Adrenal gland (tissue), 5 donors: Measurements from ENCODE around the gene POLR3E.

Experiments used
- POLR2A ChIP-seq, 2 donors: fragments of 450-650 bp; IDR thresholded peaks; one replicate each; pipeline ENCODE4 v1.6.1; 2017; ENCODE audit warnings: antibody characterized with exemption in 2 of 2, mild to moderate bottlenecking in 2 of 2, moderate library complexity in 1 of 2
- TF ChIP-seq, protein P1 (sequence below), 6 experiments: fragments of 450-650 bp in 4 of 6; fragments of 200-600 bp in 2 of 6; sonication (generic) in 1 of 6; IDR thresholded peaks; 1 replicate in 5 of 6; 2 replicates in 1 of 6; pipeline versions ENCODE4 v1.5.1 to v1.8.0; 2016 to 2021; ENCODE audit warnings: antibody characterized with exemption in 6 of 6, mild to moderate bottlenecking in 2 of 6, moderate library complexity in 1 of 6
- donor health status: DM: no; HTN: no; CAD: no.

- no peak for TF ChIP-seq POLR2A (IDR thresholded peaks at IDR 0.05)
- TF ChIP-seq, protein P1, sequence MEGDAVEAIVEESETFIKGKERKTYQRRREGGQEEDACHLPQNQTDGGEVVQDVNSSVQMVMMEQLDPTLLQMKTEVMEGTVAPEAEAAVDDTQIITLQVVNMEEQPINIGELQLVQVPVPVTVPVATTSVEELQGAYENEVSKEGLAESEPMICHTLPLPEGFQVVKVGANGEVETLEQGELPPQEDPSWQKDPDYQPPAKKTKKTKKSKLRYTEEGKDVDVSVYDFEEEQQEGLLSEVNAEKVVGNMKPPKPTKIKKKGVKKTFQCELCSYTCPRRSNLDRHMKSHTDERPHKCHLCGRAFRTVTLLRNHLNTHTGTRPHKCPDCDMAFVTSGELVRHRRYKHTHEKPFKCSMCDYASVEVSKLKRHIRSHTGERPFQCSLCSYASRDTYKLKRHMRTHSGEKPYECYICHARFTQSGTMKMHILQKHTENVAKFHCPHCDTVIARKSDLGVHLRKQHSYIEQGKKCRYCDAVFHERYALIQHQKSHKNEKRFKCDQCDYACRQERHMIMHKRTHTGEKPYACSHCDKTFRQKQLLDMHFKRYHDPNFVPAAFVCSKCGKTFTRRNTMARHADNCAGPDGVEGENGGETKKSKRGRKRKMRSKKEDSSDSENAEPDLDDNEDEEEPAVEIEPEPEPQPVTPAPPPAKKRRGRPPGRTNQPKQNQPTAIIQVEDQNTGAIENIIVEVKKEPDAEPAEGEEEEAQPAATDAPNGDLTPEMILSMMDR (IDR thresholded peaks at IDR 0.05): no peak
Measured at GRCh38 chr16:22346483-22346882, 49.3 kb downstream of the POLR3E start.
